ENCODE results near the gene TRPM1.

GRCh38 chr15:31102039-31102321 lies 455 bp upstream of the TRPM1 start:
- TF ChIP-seq POLR2A (IDR thresholded peaks at IDR 0.05) (no peak), CTCF (IDR thresholded peaks at IDR 0.05) (no peak)

All from adrenal gland (tissue), 5 donors.